HEK293 (cell line): ENCODE results near the gene SNX17.
A peak's percentile ranks its signal among the peaks of the same experiment; 100 is the strongest.

Source experiments
- AEBP2 ChIP-seq: fragments of 450-650 bp; formaldehyde crosslinking; IDR thresholded peaks from 2 replicates; pipeline ENCODE4 v1.5.1; 2016; ENCODE audit warnings: missing biosample characterization, missing genetic modification characterization, borderline replicate concordance
- BCL6B ChIP-seq: fragments of 450-650 bp; formaldehyde crosslinking; IDR thresholded peaks from 2 replicates; pipeline ENCODE4 v1.5.1; 2017; ENCODE audit warnings: missing biosample characterization, missing genetic modification characterization
- GFI1B ChIP-seq: fragments of 450-650 bp; formaldehyde crosslinking; IDR thresholded peaks from 2 replicates; pipeline ENCODE4 v1.5.1; 2016; ENCODE audit warnings: missing biosample characterization, missing genetic modification characterization
- GLIS1 ChIP-seq: fragments of 450-650 bp; formaldehyde crosslinking; IDR thresholded peaks from 2 replicates; pipeline ENCODE4 v1.5.1; 2016; ENCODE audit warnings: missing biosample characterization, missing genetic modification characterization
- HOXA7 ChIP-seq: sonication (generic); formaldehyde crosslinking; IDR thresholded peaks from 2 replicates; pipeline ENCODE4 v1.8.1; 2022; ENCODE audit warnings: missing genetic modification reagents, borderline replicate concordance
- INSM2 ChIP-seq: fragments of 450-650 bp; formaldehyde crosslinking; IDR thresholded peaks from 2 replicates; pipeline ENCODE4 v1.5.1; 2016; ENCODE audit warnings: missing biosample characterization, missing genetic modification characterization
- PRDM6 ChIP-seq: fragments of 450-650 bp; formaldehyde crosslinking; IDR thresholded peaks from 2 replicates; pipeline ENCODE4 v1.5.1; 2017; ENCODE audit warnings: missing biosample characterization, missing genetic modification characterization
- RBAK ChIP-seq: fragments of 450-650 bp; formaldehyde crosslinking; IDR thresholded peaks from 2 replicates; pipeline ENCODE4 v1.5.1; 2016; ENCODE audit warnings: missing biosample characterization, missing genetic modification characterization
- ZBTB20 ChIP-seq: fragments of 450-650 bp; formaldehyde crosslinking; IDR thresholded peaks from 2 replicates; pipeline ENCODE4 v1.5.1; 2016; ENCODE audit warnings: missing biosample characterization, missing genetic modification characterization
- ZBTB21 ChIP-seq: fragments of 450-650 bp; formaldehyde crosslinking; IDR thresholded peaks from 2 replicates; pipeline ENCODE4 v1.5.1; 2017; ENCODE audit warnings: missing biosample characterization, missing genetic modification characterization
- ZBTB7A ChIP-seq: fragments of 450-650 bp; formaldehyde crosslinking; IDR thresholded peaks from 2 replicates; pipeline ENCODE4 v1.5.1; 2016; ENCODE audit warnings: low read depth, missing biosample characterization, missing genetic modification characterization
- ZNF146 ChIP-seq: fragments of 450-650 bp; formaldehyde crosslinking; IDR thresholded peaks from 2 replicates; pipeline ENCODE4 v1.5.1; 2016; ENCODE audit warnings: missing biosample characterization, missing genetic modification characterization
- ZNF16 ChIP-seq: fragments of 450-650 bp; formaldehyde crosslinking; IDR thresholded peaks from 2 replicates; pipeline ENCODE4 v1.5.1; 2016; ENCODE audit warnings: low read depth, missing biosample characterization, missing genetic modification characterization
- ZNF223 ChIP-seq: fragments of 450-650 bp; formaldehyde crosslinking; IDR thresholded peaks from 2 replicates; pipeline ENCODE4 v1.5.1; 2016; ENCODE audit warnings: missing biosample characterization, missing genetic modification characterization
- ZNF341 ChIP-seq: fragments of 450-650 bp; formaldehyde crosslinking; IDR thresholded peaks from 2 replicates; pipeline ENCODE4; 2016; ENCODE audit warnings: low read depth, missing biosample characterization, missing genetic modification characterization
- ZNF398 ChIP-seq: fragments of 450-650 bp; formaldehyde crosslinking; IDR thresholded peaks from 2 replicates; pipeline ENCODE4 v1.5.1; 2017; ENCODE audit warnings: missing biosample characterization, missing genetic modification characterization
- ZNF423 ChIP-seq: fragments of 450-650 bp; formaldehyde crosslinking; IDR thresholded peaks from 2 replicates; pipeline ENCODE4 v1.5.1; 2016; ENCODE audit warnings: missing biosample characterization, missing genetic modification characterization
- ZNF473 ChIP-seq: fragments of 450-650 bp; formaldehyde crosslinking; IDR thresholded peaks from 2 replicates; pipeline ENCODE4 v1.5.1; 2017; ENCODE audit warnings: missing biosample characterization, missing genetic modification characterization
- ZNF48 ChIP-seq: fragments of 450-650 bp; formaldehyde crosslinking; IDR thresholded peaks from 2 replicates; pipeline ENCODE4 v1.5.1; 2016; ENCODE audit warnings: missing biosample characterization, missing genetic modification characterization
- ZNF530 ChIP-seq: fragments of 450-650 bp; formaldehyde crosslinking; IDR thresholded peaks from 2 replicates; pipeline ENCODE4 v1.5.1; 2016; ENCODE audit warnings: low read depth, missing biosample characterization, missing genetic modification characterization
- ZNF558 ChIP-seq: fragments of 450-650 bp; formaldehyde crosslinking; IDR thresholded peaks from 2 replicates; pipeline ENCODE4 v1.5.1; 2016; ENCODE audit warnings: missing biosample characterization, missing genetic modification characterization
- ZNF580 ChIP-seq: fragments of 450-650 bp; formaldehyde crosslinking; IDR thresholded peaks from 2 replicates; pipeline ENCODE4 v1.5.1; 2016; ENCODE audit warnings: missing biosample characterization, missing genetic modification characterization
- ZNF677 ChIP-seq: fragments of 450-650 bp; IDR thresholded peaks from 2 replicates; pipeline ENCODE4 v1.5.0; 2018; ENCODE audit warnings: missing biosample characterization, mild to moderate bottlenecking, missing genetic modification characterization, moderate library complexity
- ZNF76 ChIP-seq: fragments of 450-650 bp; formaldehyde crosslinking; IDR thresholded peaks from 2 replicates; pipeline ENCODE4; 2016; ENCODE audit warnings: low read depth, missing biosample characterization, missing genetic modification characterization, borderline replicate concordance
- ZNF791 ChIP-seq: fragments of 450-650 bp; formaldehyde crosslinking; IDR thresholded peaks from 2 replicates; pipeline ENCODE4 v1.5.1; 2016; ENCODE audit warnings: missing biosample characterization, missing genetic modification characterization
- ZSCAN23 ChIP-seq: fragments of 450-650 bp; formaldehyde crosslinking; IDR thresholded peaks from 2 replicates; pipeline ENCODE4 v1.5.1; 2016; ENCODE audit warnings: missing biosample characterization, missing genetic modification characterization
- TF ChIP-seq, protein P1 (sequence below): fragments of 450-650 bp; formaldehyde crosslinking; IDR thresholded peaks from 2 replicates; pipeline ENCODE4 v1.5.1; 2016; ENCODE audit warnings: missing biosample characterization, missing genetic modification characterization

Gene SNX17

DNA sequence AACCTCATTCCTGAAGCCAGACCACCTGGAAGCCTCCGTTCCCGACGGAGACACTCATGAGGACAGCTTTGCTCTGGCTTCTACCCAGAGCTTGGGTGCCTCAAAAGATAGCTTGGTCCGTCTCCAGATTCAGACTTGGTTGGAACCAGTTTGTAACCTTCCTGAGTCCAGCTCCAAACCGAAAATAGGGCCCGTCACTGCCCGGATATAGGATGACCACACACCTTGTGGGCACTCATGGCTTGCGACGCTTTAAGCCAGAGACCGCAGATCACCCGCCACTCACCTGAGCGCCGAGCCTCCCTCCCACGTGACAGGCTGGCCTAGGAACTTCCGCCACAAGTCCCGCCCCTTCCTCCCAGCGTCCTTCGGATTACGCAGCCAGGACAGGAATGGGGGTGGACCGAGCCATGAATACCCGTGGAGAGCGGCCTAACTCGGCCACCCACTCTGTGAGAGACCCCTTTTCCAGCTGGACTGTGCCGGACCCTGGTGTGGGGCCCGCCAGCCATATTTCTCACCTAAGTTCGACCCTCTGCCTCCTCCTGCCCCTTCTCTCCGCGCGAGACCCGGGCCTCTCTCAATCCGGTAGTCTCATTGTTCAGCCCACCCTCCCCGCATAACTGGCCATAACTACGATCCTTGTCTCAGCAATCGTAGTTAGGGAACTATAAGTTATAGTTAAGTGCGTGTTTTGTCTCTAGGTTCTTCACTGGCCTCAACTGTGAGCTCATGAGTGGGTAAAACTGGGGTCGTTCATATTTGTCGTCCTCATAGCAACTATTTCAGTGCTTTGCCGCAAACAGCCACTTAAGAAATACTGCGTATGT lies 47.4 kb upstream of the SNX17 start, which contains the start of gene MPV17 (continued):
- TF ChIP-seq, protein P1, sequence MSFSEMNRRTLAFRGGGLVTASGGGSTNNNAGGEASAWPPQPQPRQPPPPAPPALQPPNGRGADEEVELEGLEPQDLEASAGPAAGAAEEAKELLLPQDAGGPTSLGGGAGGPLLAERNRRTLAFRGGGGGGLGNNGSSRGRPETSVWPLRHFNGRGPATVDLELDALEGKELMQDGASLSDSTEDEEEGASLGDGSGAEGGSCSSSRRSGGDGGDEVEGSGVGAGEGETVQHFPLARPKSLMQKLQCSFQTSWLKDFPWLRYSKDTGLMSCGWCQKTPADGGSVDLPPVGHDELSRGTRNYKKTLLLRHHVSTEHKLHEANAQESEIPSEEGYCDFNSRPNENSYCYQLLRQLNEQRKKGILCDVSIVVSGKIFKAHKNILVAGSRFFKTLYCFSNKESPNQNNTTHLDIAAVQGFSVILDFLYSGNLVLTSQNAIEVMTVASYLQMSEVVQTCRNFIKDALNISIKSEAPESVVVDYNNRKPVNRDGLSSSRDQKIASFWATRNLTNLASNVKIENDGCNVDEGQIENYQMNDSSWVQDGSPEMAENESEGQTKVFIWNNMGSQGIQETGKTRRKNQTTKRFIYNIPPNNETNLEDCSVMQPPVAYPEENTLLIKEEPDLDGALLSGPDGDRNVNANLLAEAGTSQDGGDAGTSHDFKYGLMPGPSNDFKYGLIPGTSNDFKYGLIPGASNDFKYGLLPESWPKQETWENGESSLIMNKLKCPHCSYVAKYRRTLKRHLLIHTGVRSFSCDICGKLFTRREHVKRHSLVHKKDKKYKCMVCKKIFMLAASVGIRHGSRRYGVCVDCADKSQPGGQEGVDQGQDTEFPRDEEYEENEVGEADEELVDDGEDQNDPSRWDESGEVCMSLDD (tag by site-specific recombination), result no peak
- TF ChIP-seq ZNF16 (tag by site-specific recombination) (no peak), ZBTB21 (tag by site-specific recombination) (0 out of 2 replicates have a peak, but pooled peaks have one; percentile 15), RBAK (no peak), ZBTB7A (tag by site-specific recombination) (no peak), AEBP2 (no peak), ZBTB20 (tag by site-specific recombination) (peak; percentile 26; the same call in 1 of the 2 replicates), ZNF423 (tag by site-specific recombination) (no peak), ZNF223 (no peak), ZNF580 (tag by site-specific recombination) (no peak), BCL6B (tag by site-specific recombination) (no peak), ZSCAN23 (tag by site-specific recombination) (no peak), ZNF76 (tag by site-specific recombination) (peak; percentile 58; the same call in 1 of the 2 replicates), ZNF791 (no peak), GFI1B (tag by site-specific recombination) (no peak), ZNF341 (tag by site-specific recombination) (peak; percentile 51; the same call in 1 of the 2 replicates), HOXA7 (CRISPR knock-in tag) (no peak), PRDM6 (tag by site-specific recombination) (no peak), ZNF146 (tag by site-specific recombination) (no peak), ZNF530 (no peak), ZNF48 (no peak), ZNF677 (tag by site-specific recombination) (no peak), INSM2 (tag by site-specific recombination) (no peak), ZNF398 (tag by site-specific recombination) (no peak), ZNF473 (no peak), GLIS1 (tag by site-specific recombination) (no peak), ZNF558 (tag by site-specific recombination) (no peak)
